Fibroblast of skin of right quadriceps (primary cell): ENCODE measurements around the gene TAX1BP1.
"Not testable (repeated sequence)": the region's sequence is repeated elsewhere in the genome, so short reads cannot be mapped to it uniquely, and the experiment has no call there.

Experiments
- DNase-seq: peaks from one replicate; pipeline ENCODE4 v3.0.0-alpha.2; 2013

TAX1BP1 gene

DNA sequence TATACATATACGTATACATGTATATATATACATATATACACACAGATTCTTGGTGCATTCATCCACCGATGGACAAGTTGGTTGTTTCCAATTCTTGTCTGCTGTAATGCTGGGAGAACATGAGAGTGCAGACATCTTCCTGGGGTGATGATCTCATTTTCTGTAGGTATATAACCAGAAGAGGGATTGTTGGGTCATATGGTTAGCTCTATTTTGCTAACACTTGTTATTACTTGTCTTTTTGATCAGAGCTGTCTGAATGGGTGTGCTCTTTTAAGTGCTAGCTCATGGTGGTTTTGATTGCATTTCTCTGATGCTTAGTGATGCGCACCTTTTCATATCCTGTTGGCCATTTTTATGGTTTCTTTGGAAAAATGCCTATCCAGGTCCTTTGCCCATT lies 106.4 kb downstream of the TAX1BP1 start:
- no peak for DNase-seq

DNA sequence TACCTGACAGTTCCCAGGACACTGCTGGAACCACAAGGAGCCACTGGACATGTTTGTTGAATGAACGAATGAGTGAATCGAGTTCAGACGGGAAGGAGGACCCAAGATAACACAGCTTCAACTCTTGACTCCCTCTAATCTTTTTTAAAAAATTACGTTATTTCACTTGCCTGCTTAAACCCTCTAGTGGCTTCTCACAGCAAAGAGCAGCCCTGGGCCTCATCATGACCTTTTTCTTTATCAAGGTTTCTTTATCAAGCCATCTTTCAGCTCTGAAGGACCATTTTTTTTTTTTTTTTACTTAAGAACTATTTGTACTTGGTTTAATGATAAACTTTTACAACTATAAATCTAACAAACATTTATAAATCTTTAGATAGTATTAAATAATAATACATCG lies 110.6 kb downstream of the TAX1BP1 start:
- DNase-seq = no peak

- not testable (repeated sequence) for DNase-seq
Observed at GRCh38 chr7:27856703-27857485, 116.9 kb downstream of the TAX1BP1 start.

- no peak for DNase-seq
Observed at GRCh38 chr7:27860800-27861199, 120.8 kb downstream of the TAX1BP1 start.

GRCh38 chr7:27861747-27862146 lies 121.8 kb downstream of the TAX1BP1 start:
- DNase-seq = no peak

- DNase-seq = peak; percentile 31
Observed at GRCh38 chr7:27863880-27864279, 123.9 kb downstream of the TAX1BP1 start.

DNA sequence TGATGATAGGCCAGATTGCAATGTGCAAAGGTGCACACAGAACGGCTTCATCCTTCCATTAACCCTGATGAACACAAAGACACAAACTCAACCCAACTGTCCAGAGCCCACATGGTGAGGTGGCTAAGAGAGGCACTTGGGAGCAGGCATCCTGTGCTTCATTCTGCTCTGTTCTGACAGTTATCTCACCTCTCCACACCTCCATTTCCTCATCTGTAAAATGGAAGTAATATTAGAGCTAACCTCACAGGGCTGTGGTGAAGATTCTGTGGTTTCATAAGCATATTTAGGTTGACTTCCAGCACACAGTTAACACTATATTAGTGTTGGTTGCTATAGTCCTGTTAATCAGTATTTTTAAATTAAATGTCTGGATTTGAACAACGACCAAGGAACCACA lies 126.3 kb downstream of the TAX1BP1 start:
- DNase-seq = no peak

GRCh38 chr7:27866828-27867672 lies 127.1 kb downstream of the TAX1BP1 start:
- no peak for DNase-seq

DNA sequence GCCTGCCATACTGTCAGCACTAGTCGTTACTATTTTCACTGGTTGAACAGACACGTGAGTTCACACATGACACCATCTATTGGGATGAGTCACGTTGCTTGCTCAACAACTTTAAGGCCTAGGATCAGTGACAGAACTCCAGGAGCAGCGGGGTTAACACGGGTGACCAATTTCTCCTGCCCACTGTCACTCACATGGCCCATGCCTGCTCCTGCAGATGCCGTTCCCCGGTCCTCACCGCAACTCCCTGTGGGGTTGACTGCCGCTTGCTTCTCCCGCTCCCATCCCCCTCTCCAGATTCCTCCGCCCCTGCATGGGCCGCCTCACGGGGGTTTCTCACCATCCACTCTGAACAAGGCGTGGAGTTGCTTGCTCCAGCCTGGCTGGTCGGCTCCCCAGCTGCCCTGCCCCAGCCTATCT lies 128.2 kb downstream of the TAX1BP1 start:
- peak; percentile 42 for DNase-seq

DNA sequence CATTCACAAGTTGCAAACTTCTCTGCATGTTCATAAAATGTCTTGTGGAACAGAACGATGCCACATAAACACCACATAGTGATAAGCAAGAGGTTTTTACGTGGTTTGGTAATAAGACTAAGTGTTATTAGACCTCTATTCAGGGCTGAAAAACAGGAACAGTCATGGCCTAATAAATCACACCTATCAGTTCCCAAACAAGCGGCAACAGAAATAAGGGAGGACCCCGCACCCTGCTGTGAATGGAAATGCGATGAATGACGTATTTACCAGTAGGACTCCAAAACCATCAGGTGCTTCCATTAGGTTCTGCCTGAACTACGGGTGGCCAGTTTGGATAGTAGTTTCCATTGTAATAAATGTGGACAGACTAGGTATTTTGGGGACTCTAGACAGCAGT lies 129.1 kb downstream of the TAX1BP1 start:
- DNase-seq = no peak

DNA sequence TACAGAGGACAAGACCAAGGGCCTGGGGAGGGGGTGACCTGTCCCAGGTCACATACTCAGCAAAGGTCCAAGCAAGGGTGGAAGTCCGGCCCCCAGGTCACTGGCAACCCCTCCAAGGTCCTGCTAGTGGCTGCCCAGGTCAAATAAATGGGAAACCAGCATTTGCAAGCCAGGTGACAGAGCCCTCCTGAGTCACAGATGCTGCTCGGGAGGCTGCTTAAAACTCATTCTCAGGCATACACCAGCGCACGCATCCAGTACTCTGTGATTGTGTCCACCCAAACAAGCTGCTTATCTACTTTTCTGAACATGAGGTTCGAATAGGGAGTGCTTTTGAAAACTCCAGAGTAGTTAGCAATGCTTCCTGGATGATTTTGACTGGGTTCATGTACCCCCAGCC lies 130.6 kb downstream of the TAX1BP1 start:
- no peak for DNase-seq

DNA sequence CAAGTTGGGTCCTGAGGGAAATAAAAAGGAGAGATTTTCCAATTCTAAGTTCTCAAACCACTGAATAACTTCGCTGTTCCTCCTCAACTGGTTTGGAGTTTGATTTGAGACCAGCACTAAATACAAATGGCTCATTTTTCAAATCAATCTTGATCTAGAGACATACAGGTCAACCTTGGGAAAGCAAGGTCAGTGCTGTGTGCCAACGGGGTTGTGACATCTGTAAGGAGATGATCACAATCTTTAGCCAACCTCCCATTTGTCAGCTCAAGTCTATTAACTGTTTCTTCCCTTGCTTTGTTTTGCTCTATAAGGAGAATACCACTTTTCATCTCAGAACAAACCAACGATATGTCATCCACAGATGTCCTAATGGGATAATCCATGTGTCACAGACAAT lies 131.1 kb downstream of the TAX1BP1 start:
- no peak for DNase-seq

- no peak for DNase-seq
Observed at GRCh38 chr7:27871866-27872265, 131.9 kb downstream of the TAX1BP1 start.

DNA sequence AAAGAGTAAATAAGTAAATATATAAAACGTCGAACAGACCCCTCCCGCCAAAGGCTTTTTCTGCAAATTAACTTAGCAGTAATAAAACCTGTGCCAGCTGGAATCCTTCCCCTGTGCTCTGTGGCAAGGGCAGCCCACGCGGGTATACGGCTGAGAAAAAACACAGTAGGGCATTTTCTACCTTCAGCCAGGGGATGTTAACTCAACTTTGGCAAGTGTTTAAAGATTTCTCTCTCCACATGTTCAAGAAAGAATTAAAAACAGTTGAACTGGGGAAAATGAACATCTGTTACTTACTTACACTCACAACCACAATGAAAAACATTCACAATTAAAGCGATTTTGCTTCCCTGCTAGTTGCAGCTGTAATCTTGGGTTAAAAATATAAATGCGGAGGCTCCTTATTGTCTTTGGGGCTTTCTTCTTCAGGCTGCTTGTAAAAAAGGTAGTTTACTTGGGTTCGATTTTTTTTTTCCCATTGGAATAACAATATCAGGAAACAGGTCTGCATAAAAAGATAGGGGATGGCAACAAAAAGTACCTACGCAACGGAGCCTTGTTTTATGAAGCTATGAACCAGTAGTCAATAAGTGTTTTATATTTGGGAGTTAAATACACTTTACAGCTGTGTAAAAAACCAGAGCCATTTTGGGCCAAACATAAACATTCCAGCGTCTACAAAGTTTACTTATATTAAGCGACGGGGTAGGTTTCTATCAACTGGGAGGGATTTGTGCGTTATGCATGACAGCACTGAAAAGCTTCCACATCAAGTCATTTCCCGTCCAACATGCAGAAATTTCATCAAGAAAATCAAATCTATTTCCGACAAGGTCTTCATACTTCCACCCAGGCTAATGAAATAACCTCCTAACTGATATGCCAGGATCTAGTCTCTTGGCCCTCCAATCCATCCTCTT lies 132.7 kb downstream of the TAX1BP1 start:
- DNase-seq = no peak

- peak; percentile 29 for DNase-seq
Observed at GRCh38 chr7:27873981-27874957, 134.3 kb downstream of the TAX1BP1 start.

DNA sequence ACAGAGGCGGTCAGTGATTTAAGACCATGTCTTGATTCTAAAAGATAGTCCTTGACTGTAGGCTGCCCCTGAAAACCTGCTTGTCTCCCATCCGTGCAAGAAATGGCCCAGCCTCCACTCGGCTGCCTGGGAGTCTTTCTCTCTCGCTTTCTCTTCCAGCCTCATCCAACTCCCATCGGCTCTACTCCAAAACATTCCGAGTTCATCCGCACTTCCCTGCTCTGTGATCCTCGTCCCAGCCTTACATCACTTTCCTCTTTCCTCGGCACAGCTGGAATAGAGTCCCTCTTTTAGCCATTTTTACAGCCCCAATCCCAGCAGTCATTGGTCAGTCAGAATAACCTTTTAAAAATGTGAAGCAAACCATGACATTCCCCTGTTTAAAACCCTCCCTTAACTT lies 135.1 kb downstream of the TAX1BP1 start:
- DNase-seq = no peak

GRCh38 chr7:27875832-27876231 lies 135.9 kb downstream of the TAX1BP1 start:
- DNase-seq = no peak

GRCh38 chr7:27876756-27877155 lies 136.8 kb downstream of the TAX1BP1 start:
- DNase-seq = no peak
